GM18868 (cell line): ENCODE data around the gene ARHGAP22.

Experiments used
- ATAC-seq: cut with Tn5 transposase; IDR thresholded peaks from one replicate; pipeline ENCODE4 v1.9.1; 2021; ENCODE audit warnings: mild to moderate bottlenecking, moderate library complexity; ENCODE audit not compliant: unreplicated experiment

ARHGAP22 gene

DNA sequence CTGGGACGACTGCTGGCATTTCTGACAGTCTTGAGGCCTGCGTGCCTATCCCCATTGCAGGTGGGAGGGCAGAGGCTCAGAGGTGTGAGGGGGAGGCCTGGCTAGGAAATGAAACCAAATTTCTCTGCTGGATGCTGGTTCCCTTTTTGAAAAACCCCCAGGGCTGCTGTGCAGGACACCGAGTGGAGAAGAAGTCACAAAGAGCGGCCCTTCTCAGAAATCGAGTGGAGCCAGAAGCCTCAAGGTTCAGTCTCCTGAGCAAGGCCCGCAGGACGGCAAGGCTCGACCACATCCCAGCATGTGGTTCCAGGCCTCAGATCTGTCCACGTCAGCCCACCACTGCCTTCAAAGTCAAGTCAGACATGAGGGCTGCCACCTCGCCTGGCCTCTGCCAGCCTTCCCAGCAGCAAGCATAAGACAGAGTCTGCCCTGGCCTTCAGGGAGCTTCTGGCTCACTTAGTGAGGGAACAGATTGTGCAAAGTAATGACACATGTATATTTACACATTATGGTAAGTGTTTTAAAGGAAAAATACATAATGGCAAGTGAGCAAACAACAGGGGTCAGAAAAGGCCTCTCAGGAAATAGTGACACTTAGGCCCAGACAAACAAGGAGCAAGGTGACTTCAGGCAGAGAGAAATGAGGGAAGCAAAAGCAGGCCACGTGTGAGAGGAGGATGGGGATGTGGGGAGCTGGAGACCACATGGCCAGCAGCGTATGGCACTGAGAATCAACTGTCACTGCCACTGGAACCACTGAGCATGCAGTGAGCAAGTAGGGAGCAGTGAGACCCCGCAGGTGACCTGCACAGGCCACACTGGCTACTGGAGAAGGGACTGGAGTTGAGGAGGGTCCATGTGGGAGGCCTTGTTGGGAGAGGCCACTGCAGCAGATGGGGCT, 86.7 kb downstream of the ARHGAP22 start:
- ATAC-seq = peak; percentile 74

DNA sequence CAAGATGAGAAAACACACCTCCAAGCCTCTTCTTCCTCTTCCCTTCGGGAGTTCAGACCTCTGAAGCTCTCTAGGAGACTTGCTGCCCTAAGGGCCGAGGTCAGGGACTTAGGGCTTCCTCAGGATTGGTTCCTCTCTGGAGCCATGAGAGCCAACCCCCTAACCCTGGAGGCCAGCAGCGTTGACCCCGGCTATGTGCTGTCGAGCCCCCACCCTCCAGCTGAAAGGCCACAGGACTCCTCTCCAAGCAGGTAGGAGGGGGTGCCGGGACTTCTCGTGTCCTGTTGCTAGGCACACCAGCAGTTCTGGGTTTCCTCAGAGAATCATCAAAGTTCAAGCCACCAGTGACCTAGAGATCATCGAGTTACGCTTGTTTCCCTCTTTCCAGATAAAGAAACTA, 87.4 kb downstream of the ARHGAP22 start:
- no peak for ATAC-seq

DNA sequence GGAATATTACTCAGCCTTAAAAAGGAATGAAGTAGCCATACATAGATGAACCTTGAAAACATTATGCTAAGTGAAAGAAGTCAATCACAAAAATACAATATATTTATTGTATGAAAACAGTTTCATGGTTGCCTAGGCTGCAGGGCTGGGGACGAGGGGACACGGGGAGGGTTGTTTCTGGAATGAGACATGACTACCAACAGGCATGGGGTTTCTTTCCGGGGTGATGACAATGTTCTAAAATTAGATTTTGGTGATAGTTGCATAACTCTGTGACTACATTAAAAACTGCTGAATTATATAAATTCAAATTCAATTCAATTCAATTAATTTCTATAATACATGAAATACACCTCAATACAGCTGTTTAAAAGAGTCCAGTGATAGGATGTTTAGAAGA, 88.0 kb downstream of the ARHGAP22 start:
- ATAC-seq = no peak

- ATAC-seq = no peak
Measured at GRCh38 chr10:48514916-48515315, 90.0 kb downstream of the ARHGAP22 start.

GRCh38 chr10:48514255-48514654, 90.6 kb downstream of the ARHGAP22 start:
- ATAC-seq = no peak

- no peak for ATAC-seq
Measured at GRCh38 chr10:48512861-48513260, 92.0 kb downstream of the ARHGAP22 start.

GRCh38 chr10:48511875-48512231, 93.0 kb downstream of the ARHGAP22 start:
- ATAC-seq = no peak

DNA sequence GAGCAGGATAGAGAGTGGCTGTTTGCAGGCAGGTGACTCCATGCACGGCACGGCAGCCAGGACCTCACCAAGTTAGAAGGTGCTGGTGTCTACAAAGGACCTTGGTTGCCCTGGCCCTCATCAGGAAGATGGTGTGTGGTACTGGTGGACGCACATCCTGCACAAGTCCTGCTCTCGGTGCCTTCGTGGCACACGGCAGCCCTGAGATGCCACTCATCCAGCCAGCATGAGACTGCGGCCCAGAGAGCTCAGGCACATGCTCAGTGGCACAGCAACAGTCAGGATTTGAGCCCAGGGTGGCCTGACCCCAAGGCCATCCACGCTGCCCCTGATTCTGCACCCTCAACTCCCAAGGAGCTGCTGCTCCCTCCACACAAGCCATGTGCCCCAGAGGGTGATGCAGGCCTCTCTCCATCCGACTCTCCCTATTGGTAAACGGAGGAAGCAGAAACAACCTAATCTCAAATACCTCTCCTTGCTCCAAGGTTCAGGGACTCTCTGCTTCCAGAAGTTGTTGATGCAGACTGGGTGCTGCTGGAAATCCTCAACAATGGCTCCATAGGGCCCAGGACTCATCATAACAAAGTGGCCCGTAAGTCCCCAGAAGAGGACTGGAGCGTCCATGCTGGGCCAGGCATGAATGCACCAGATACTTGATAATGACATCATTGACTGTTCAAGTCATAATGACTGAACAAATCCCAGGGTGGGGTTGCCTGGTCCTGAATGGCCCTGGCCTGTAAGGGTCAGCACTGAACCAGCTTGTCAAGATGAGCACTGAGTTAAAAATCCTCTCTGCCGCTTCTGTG, 93.6 kb downstream of the ARHGAP22 start:
- ATAC-seq = no peak

GRCh38 chr10:48509974-48510692, 94.7 kb downstream of the ARHGAP22 start:
- ATAC-seq = peak; percentile 38

- no peak for ATAC-seq
Measured at GRCh38 chr10:48508791-48509772, 95.8 kb downstream of the ARHGAP22 start.

- ATAC-seq = no peak
Measured at GRCh38 chr10:48507933-48508790, 96.7 kb downstream of the ARHGAP22 start.

DNA sequence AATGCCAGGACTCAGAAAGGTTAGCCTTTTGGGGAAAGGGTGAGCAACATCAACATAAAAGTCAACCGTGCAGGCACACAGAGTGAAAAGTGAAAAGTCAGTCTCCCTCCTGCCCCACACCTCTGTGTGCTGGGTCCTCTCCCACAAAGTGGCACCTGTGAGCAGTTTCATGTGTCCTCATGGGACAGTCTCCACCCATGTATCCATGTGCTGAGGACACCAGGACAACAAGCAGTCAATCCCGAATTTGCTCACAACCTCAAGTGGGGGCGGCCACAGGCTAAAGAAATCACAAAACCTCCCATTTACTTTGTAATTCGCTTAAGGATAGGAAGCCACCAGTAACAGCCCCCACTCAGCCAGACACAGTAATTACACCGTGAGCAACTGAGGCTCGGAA, 97.4 kb downstream of the ARHGAP22 start:
- no peak for ATAC-seq

DNA sequence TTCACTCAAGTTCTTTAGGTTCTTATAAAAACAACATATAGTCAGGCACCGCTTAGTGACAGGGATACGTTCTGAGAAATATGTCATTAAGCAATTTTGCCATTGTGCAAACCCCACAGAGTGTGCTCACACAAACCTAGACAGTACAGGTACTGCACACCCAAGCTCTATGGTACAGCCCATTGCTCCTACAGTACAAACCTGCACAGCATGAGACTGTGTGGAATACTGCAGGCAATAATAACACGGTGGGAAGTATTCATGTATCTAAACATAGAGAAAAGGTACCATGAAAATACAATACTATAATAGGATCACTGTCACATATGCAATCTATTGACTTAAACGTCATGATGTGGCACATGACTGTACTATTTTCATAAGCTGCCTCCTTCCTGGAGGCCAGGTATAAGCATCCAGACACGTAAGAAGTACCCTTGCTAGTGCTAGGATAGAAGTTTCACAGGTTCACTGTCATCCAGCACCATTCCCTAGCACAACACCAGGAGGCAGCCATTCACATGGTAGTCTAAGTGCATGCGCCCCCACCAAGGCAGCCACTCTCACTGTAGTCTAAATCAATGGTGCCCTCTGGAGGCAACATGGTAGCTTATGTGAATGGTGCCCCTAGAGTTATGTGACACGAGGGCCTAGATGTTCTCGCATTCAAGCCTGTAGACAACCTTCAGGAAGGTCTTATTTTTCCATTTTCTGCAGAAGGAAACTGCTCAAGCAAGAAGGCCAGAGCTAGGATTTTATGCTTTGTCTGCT, 98.5 kb downstream of the ARHGAP22 start:
- no peak for ATAC-seq

DNA sequence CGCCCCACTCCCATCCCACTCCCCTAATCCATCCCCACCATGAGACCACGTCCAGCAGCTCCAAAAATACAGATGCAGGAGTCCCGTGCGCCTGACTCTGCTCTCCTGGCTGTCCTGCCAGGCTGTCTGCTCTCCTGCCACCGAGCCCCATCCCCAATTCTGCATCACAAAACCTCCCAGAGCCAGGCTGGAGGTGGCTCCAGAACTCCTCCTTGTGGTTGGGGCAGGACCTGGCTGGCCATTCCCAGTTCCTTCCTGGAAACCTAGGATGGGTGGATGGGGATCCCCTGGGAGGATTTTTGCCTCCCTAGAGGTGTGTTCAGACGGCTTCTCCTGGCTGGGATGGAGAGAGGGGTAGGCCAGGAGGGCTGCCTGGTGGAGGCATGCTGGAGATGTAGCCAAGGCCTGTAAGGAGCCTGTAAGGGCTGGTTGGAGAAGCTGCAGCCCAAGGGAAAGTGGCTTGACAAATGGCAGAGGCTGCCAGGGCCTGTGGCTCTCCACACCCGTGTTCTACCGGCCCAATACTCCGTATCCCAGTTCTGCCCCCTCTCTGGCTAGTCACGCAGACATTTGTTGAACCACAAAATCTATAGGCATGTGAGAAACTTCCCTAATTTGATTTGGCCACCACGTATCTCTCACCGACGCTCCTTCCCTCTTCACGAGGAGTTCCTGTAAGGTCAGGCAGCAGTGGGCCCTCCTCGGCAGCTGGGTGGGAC, 99.3 kb downstream of the ARHGAP22 start:
- no peak for ATAC-seq

DNA sequence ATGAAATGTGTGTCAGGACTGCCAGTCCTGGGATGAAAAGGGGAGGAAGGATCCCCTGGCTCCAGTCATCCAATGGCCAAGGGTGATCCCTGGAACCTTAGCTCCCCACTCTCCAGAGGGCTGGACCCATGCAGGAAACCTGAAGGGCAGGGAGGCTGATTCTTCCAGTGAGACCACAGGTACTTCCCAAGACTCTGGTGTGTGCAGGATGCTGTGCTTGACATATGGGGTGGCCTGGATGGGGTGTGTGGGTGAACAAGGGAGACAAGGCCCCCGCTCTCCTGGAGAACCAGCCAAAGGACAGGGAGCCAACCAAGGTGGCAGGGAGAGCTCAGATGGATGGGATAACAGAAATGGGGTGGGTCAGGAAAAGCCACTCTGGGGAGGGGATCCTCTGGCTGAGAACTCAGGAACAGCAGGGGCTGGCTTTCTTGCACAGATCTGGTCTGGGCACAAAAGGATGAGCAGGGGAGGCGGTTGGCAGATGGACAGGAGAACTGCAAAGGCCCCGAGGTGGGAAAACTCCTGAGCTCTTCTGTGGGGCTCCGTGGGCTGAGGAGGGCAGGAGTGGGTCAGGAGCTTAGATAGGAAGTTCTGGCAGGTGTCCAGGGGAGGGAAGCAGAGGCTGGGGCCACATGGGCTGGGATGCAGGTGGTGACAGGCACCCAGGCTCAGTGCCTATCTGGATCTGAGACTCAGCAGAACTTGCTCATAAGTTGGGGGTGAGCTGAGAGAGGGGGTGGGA, 100.6 kb downstream of the ARHGAP22 start:
- no peak for ATAC-seq

- no peak for ATAC-seq
Measured at GRCh38 chr10:48503293-48503911, 101.5 kb downstream of the ARHGAP22 start.

GRCh38 chr10:48502791-48503190, 102.1 kb downstream of the ARHGAP22 start:
- ATAC-seq = no peak
